Ectodermal cell (in vitro differentiated cells): ENCODE measurements around the gene EAF2.
"Not testable (repeated sequence)": the region's sequence is repeated elsewhere in the genome, so short reads cannot be mapped to it uniquely, and the experiment has no call there.

Source experiments
- H3K27ac ChIP-seq: 2 replicates; pipeline ENCODE4 v1.7.0; 2013; ENCODE audit warnings: mild to moderate bottlenecking, low read depth, low read length; ENCODE audit not compliant: insufficient read depth, poor library complexity, severe bottlenecking
- H3K27me3 ChIP-seq: 2 replicates; pipeline ENCODE4 v1.7.0; 2013; ENCODE audit warnings: mild to moderate bottlenecking, low read length; ENCODE audit not compliant: insufficient read depth, control insufficient read depth, poor library complexity, severe bottlenecking
- H3K36me3 ChIP-seq: one replicate; pipeline ENCODE4 v1.7.0; 2013; ENCODE audit warnings: low read length; ENCODE audit not compliant: control insufficient read depth, insufficient read depth
- H3K4me1 ChIP-seq: one replicate; pipeline ENCODE4 v1.7.0; 2013; ENCODE audit warnings: low read length; ENCODE audit not compliant: control insufficient read depth, insufficient read depth
- H3K4me3 ChIP-seq: 2 replicates; pipeline ENCODE4 v1.7.0; 2013; ENCODE audit warnings: low read depth, low read length, control low read depth; ENCODE audit not compliant: insufficient read depth
- H3K9me3 ChIP-seq: 2 replicates; pipeline ENCODE4 v1.7.0; 2013; ENCODE audit warnings: mild to moderate bottlenecking, low read length, moderate library complexity; ENCODE audit not compliant: control insufficient read depth
- WGBS, 2 experiments: methylation state at CpG; one replicate each; pipeline ENCODE4 v1.1.7; 2013; ENCODE audit warnings: missing lambda C conversion rate in 2 of 2; 5-methylcytosine and 5-hydroxymethylcytosine counted together

The EAF2 gene

GRCh38 chr3:121855555-121855954 is 20.5 kb downstream of the EAF2 start:
- 40 to 51% methylated on average over 3 to 5 of the region's 5 CpGs for WGBS, 2 experiments
- no peaks in the 10 kb centered on the region for H3K9me3 ChIP-seq
- H3K4me1 ChIP-seq = no peaks in the 10 kb centered on the region
- no peaks in the 10 kb centered on the region for H3K36me3 ChIP-seq
- no peaks in the 10 kb centered on the region for H3K27me3 ChIP-seq
- no peak overlapping the region for H3K4me3 ChIP-seq
- H3K27ac ChIP-seq = no peak overlapping the region

DNA sequence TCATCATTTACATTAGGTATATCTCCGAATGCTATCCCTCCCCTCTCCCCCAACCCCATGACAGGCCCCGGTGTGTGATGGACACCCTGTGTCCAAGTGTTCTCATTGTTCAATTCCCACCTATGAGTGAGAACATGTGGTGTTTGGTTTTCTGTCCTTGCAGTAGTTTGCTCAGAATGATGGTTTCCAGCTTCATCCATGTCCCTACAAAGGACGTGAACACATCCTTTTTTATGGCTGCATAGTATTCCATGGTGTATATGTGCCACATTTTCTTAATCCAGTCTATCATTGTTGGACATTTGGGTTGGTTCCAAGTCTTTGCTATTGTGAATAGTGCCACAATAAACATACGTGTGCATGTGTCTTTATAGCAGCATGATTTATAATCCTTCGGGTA is 22.8 kb downstream of the EAF2 start:
- H3K4me1 ChIP-seq, H3K27ac ChIP-seq, H3K27me3 ChIP-seq, H3K4me3 ChIP-seq, H3K36me3 ChIP-seq, H3K9me3 ChIP-seq: not testable (repeated sequence)
- 82 to 95% methylated on average over 2 to 4 of the region's 5 CpGs for WGBS, 2 experiments

GRCh38 chr3:121863247-121863646 is 28.2 kb downstream of the EAF2 start:
- H3K36me3 ChIP-seq, H3K9me3 ChIP-seq, H3K27ac ChIP-seq, H3K4me1 ChIP-seq, H3K27me3 ChIP-seq, H3K4me3 ChIP-seq: not testable (repeated sequence)
- WGBS, 2 experiments = 94 to 96% methylated on average over 9 of the region's 9 CpGs

GRCh38 chr3:121863801-121864200 is 28.8 kb downstream of the EAF2 start:
- Histone ChIP-seq H3K9me3 (no peaks in the 10 kb centered on the region), H3K27ac (no peak overlapping the region), H3K36me3 (no peaks in the 10 kb centered on the region), H3K27me3 (no peaks in the 10 kb centered on the region), H3K4me1 (no peaks in the 10 kb centered on the region), H3K4me3 (no peak overlapping the region)

- Histone ChIP-seq H3K4me3 (no peak overlapping the region), H3K27me3 (no peaks in the 10 kb centered on the region), H3K27ac (no peak overlapping the region), H3K36me3 (no peaks in the 10 kb centered on the region), H3K9me3 (no peaks in the 10 kb centered on the region), H3K4me1 (no peaks in the 10 kb centered on the region)
- 89 to 92% methylated on average over 1 of the region's 2 CpGs for WGBS, 2 experiments
Measured at GRCh38 chr3:121869736-121870135, 34.7 kb downstream of the EAF2 start.

DNA sequence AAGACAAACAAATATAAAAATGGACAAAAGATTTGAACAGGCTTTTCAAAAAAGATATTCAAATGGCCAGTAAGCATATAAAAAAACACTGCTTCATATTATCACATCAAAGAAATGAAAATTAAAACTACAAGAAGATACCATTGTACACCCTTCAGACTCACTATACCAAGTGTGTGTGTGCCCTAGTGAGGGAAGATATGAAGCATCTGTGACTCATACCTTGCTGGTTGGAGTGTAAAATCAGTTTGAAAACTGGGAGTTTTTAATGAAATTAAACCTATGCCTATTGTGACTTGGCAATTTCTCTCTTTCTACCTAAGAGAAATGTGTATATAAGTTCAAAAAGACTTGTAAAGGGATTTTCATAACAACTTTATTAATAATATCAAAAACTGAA is 35.7 kb downstream of the EAF2 start:
- H3K9me3 ChIP-seq = no peaks in the 10 kb centered on the region
- no peaks in the 10 kb centered on the region for H3K36me3 ChIP-seq
- H3K27ac ChIP-seq = no peak overlapping the region
- no peaks in the 10 kb centered on the region for H3K27me3 ChIP-seq
- no peaks in the 10 kb centered on the region for H3K4me1 ChIP-seq
- H3K4me3 ChIP-seq = no peak overlapping the region

GRCh38 chr3:121871430-121871829 is 36.4 kb downstream of the EAF2 start:
- H3K36me3 ChIP-seq = no peaks in the 10 kb centered on the region
- no peaks in the 10 kb centered on the region for H3K4me1 ChIP-seq
- H3K4me3 ChIP-seq = no peak overlapping the region
- 93 to 95% methylated on average over 1 of the region's 1 CpG for WGBS, 2 experiments
- no peaks in the 10 kb centered on the region for H3K9me3 ChIP-seq
- no peaks in the 10 kb centered on the region for H3K27me3 ChIP-seq
- H3K27ac ChIP-seq = no peak overlapping the region

DNA sequence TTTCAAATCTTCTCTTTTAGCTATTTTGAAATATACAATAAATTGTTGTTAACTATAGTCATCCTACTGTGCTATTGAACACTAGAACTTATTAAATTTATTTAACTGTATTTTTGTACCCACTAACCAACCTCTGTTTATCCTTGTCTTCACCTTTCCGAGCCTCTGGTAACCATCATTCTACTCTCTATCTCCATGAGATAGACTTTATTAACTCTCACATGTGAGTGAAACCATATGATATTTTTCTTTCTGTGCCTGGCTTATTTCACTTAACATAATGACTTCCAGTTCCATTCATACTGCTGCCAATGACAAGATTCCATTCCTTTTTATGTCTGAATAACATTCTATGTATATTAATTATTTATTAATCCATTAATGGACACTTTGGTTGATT is 43.4 kb downstream of the EAF2 start:
- WGBS, 2 experiments = 90 to 91% methylated on average over 1 of the region's 1 CpG
- Histone ChIP-seq H3K4me3 (no peak overlapping the region), H3K27ac (no peak overlapping the region), H3K27me3 (no peaks in the 10 kb centered on the region), H3K9me3 (no peaks in the 10 kb centered on the region), H3K36me3 (no peaks in the 10 kb centered on the region), H3K4me1 (no peaks in the 10 kb centered on the region)

GRCh38 chr3:121883507-121883906 is 48.5 kb downstream of the EAF2 start:
- H3K27ac ChIP-seq = no peak overlapping the region
- H3K4me3 ChIP-seq = no peak overlapping the region
- 16 to 20% methylated on average over 1 of the region's 1 CpG for WGBS, 2 experiments
- H3K36me3 ChIP-seq = no peaks in the 10 kb centered on the region
- H3K27me3 ChIP-seq = no peaks in the 10 kb centered on the region
- H3K9me3 ChIP-seq = no peaks in the 10 kb centered on the region
- H3K4me1 ChIP-seq = no peaks in the 10 kb centered on the region

DNA sequence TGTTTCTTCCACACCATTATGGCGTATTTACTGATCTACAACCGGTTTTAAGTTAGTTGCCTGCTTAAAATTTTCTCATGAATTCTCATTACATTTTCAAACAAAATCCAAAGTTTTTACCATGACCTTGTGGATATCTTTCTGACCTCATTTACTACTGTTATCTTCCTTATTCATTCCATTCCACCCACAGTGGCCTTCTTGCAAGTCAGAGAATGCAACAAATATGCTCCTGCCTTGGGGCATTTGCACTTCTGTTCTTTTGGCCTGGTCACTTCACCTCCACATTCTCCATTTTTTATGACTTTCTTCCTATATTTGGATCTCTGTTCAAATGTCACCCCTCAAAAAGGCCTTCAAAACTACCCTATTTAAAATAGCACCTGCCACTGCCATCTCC is 50.4 kb downstream of the EAF2 start:
- H3K9me3 ChIP-seq = no peaks in the 10 kb centered on the region
- 90 to 96% methylated on average over 2 of the region's 2 CpGs for WGBS, 2 experiments
- H3K27ac ChIP-seq = peak overlapping the region; percentile 6

GRCh38 chr3:121894301-121894990 is 59.4 kb downstream of the EAF2 start, which contains the start of gene SLC15A2:
TSS of gene SLC15A2 (plus strand) at chr3:121894401. CDS start at chr3:121894477, 76 bp downstream.
- 5 to 7% methylated on average over 3 of the region's 3 CpGs for WGBS, 2 experiments
- H3K27me3 ChIP-seq = no peaks in the 10 kb centered on the region
- peak within 1 kb of the TSS; percentile 59 for H3K27ac ChIP-seq
- H3K36me3 ChIP-seq = no peaks in the 10 kb centered on the region
- no peaks in the 10 kb centered on the region for H3K9me3 ChIP-seq
- H3K4me3 ChIP-seq = no peak within 1 kb of the TSS
- H3K4me1 ChIP-seq = peaks cover 9% of the 10 kb centered on the region

More for the DNA sequence above, 50.4 kb downstream of the EAF2 start:
- no peaks in the 10 kb centered on the region for H3K36me3 ChIP-seq
- H3K4me1 ChIP-seq = no peaks in the 10 kb centered on the region
- no peaks in the 10 kb centered on the region for H3K27me3 ChIP-seq
- no peak overlapping the region for H3K4me3 ChIP-seq
